Ectodermal cell (in vitro differentiated cells): Measurements from ENCODE around the gene LRRK1.

ENCODE experiments used
- H3K27ac ChIP-seq: 2 replicates; pipeline ENCODE4 v1.7.0; 2013; ENCODE audit warnings: mild to moderate bottlenecking, low read depth, low read length; ENCODE audit not compliant: insufficient read depth, poor library complexity, severe bottlenecking
- H3K27me3 ChIP-seq: 2 replicates; pipeline ENCODE4 v1.7.0; 2013; ENCODE audit warnings: mild to moderate bottlenecking, low read length; ENCODE audit not compliant: insufficient read depth, control insufficient read depth, poor library complexity, severe bottlenecking
- H3K36me3 ChIP-seq: one replicate; pipeline ENCODE4 v1.7.0; 2013; ENCODE audit warnings: low read length; ENCODE audit not compliant: control insufficient read depth, insufficient read depth
- H3K4me1 ChIP-seq: one replicate; pipeline ENCODE4 v1.7.0; 2013; ENCODE audit warnings: low read length; ENCODE audit not compliant: control insufficient read depth, insufficient read depth
- H3K4me3 ChIP-seq: 2 replicates; pipeline ENCODE4 v1.7.0; 2013; ENCODE audit warnings: low read depth, low read length, control low read depth; ENCODE audit not compliant: insufficient read depth
- H3K9me3 ChIP-seq: 2 replicates; pipeline ENCODE4 v1.7.0; 2013; ENCODE audit warnings: mild to moderate bottlenecking, low read length, moderate library complexity; ENCODE audit not compliant: control insufficient read depth
- WGBS, 2 experiments: methylation state at CpG; one replicate each; pipeline ENCODE4 v1.1.7; 2013; ENCODE audit warnings: missing lambda C conversion rate in 2 of 2; 5-methylcytosine and 5-hydroxymethylcytosine counted together

The LRRK1 gene

GRCh38 chr15:100947760-100948429 is 28.7 kb downstream of the LRRK1 start:
- Histone ChIP-seq H3K4me3 (no peak overlapping the region), H3K4me1 (no peaks in the 10 kb centered on the region), H3K27me3 (no peaks in the 10 kb centered on the region), H3K9me3 (no peaks in the 10 kb centered on the region), H3K36me3 (no peaks in the 10 kb centered on the region), H3K27ac (no peak overlapping the region)
- WGBS, 2 experiments: 77 to 83% methylated on average over 9 to 10 of the region's 10 CpGs

DNA sequence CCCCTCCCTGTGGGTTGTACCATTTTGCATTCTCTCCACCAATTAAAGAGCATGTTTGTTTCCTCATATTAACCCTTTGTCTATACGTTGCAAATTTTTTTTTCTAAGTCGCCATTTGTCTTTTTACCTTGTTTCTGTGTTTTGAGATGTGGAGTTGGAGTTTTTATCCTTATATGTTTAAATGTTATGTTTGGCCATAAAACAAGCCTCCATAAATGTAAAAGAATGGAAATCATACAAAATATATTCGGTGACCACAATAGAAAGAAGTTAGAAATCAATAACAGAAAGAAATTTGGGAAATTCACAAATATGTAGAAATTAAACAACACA is 29.2 kb downstream of the LRRK1 start:
- H3K4me1 ChIP-seq: no peaks in the 10 kb centered on the region
- H3K36me3 ChIP-seq: no peaks in the 10 kb centered on the region
- 80% methylated on average over 1 of the region's 3 CpGs; no CpG with 5 or more reads in 1 of the 2 experiments for WGBS, 2 experiments
- no peak overlapping the region for H3K4me3 ChIP-seq
- no peaks in the 10 kb centered on the region for H3K27me3 ChIP-seq
- no peak overlapping the region for H3K27ac ChIP-seq
- no peaks in the 10 kb centered on the region for H3K9me3 ChIP-seq

DNA sequence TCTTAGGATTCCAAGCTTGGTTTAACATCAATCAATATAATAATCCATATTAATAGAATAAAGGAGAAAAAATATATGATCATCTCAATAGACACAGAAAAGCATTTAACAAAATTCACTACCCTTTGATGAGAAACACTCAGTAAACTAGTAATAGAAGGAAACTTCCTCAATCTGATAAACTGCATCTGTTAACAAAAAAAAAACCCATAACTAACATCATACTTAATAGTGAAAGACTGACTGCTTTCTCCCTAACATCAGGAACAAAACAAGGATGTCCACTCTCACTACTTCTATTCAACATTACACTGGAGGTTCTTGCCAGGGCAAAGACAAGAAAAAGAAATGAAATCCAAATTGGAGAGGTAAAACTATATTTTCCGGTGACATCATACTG is 30.5 kb downstream of the LRRK1 start:
- Histone ChIP-seq H3K27ac (no peak overlapping the region), H3K4me1 (no peaks in the 10 kb centered on the region), H3K27me3 (no peaks in the 10 kb centered on the region), H3K4me3 (no peak overlapping the region), H3K9me3 (no peaks in the 10 kb centered on the region), H3K36me3 (no peaks in the 10 kb centered on the region)
- 89% methylated on average over 1 of the region's 1 CpG; no CpG with 5 or more reads in 1 of the 2 experiments for WGBS, 2 experiments

GRCh38 chr15:100951965-100952364 is 32.8 kb downstream of the LRRK1 start:
- no peaks in the 10 kb centered on the region for H3K4me1 ChIP-seq
- H3K9me3 ChIP-seq: no peaks in the 10 kb centered on the region
- no peaks in the 10 kb centered on the region for H3K27me3 ChIP-seq
- no peak overlapping the region for H3K27ac ChIP-seq
- no peak overlapping the region for H3K4me3 ChIP-seq
- H3K36me3 ChIP-seq: no peaks in the 10 kb centered on the region
- WGBS, 2 experiments: 97 to 98% methylated on average over 4 to 5 of the region's 5 CpGs

DNA sequence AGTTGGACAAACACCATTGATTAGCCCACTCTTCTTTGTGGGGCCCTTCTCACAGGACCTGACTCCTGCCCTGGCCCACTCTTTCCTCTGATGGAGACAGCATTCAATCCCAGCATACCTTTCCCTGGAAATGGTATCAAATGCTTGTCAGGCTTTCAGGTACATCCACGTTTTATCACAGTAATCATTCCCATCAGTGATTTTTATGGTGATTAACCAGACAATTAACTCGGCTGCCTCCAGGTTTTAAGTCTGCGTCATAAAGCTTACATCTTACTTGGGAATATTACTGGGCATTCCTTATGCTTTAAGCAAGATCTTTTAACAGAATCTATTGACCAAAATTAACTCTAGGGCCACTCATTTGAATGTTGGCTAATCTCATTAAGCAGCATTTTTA is 33.4 kb downstream of the LRRK1 start:
- Histone ChIP-seq H3K36me3 (no peaks in the 10 kb centered on the region), H3K4me1 (no peaks in the 10 kb centered on the region), H3K27me3 (no peaks in the 10 kb centered on the region), H3K27ac (no peak overlapping the region), H3K9me3 (no peaks in the 10 kb centered on the region), H3K4me3 (no peak overlapping the region)
- 88 to 91% methylated on average over 3 of the region's 3 CpGs for WGBS, 2 experiments

DNA sequence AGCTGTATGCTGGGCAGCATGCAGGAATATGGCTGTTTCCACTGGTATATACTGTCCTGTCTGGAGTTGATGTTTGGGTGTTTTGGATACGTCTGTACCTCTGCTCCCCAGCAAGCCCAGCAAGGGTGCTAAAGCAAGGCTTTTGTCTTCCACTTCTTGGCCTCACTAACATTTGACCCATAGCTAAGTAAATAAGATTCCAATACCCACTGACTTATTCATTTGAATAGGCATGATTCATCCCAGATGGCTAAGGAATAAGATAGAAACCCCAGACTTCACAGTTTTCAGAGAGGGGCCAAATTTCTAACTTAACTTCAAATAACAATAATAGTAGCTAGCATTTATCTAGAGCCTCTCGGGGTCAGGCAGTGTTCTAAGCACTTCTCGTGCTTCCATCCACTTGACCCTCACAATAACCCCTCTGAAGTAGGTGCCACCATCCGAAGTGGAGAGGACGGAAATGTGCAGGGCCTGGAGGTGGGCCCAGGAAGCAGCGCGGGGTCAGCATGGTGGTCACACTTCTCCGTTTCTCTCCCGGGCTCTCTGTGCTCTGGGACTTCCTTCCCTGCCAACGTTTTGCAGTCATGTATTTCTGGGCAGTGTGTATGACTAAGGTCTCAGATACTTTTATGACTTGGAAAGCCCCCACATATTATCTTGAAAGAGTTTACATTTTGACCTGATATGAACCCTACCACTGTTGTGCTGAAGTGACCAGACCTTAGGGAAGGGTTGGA is 39.3 kb downstream of the LRRK1 start:
- Histone ChIP-seq H3K9me3 (no peaks in the 10 kb centered on the region), H3K27me3 (no peaks in the 10 kb centered on the region), H3K27ac (no peak overlapping the region), H3K36me3 (no peaks in the 10 kb centered on the region), H3K4me1 (no peaks in the 10 kb centered on the region), H3K4me3 (no peak overlapping the region)
- WGBS, 2 experiments: 87 to 92% methylated on average over 10 of the region's 10 CpGs

GRCh38 chr15:100959066-100960050 is 40.2 kb downstream of the LRRK1 start:
- Histone ChIP-seq H3K4me3 (no peak overlapping the region), H3K4me1 (no peaks in the 10 kb centered on the region), H3K36me3 (no peaks in the 10 kb centered on the region), H3K9me3 (no peaks in the 10 kb centered on the region), H3K27ac (no peak overlapping the region), H3K27me3 (no peaks in the 10 kb centered on the region)
- WGBS, 2 experiments: 92% methylated on average over 13 to 14 of the region's 14 CpGs

- Histone ChIP-seq H3K4me3 (no peak overlapping the region), H3K36me3 (no peaks in the 10 kb centered on the region), H3K27me3 (peaks cover 8% of the 10 kb centered on the region), H3K4me1 (no peaks in the 10 kb centered on the region), H3K27ac (no peak overlapping the region), H3K9me3 (no peaks in the 10 kb centered on the region)
- WGBS, 2 experiments: 73 to 91% methylated on average over 2 of the region's 4 CpGs
These were observed 47.8 kb downstream of the LRRK1 start for GRCh38 chr15:100966997-100967396.

DNA sequence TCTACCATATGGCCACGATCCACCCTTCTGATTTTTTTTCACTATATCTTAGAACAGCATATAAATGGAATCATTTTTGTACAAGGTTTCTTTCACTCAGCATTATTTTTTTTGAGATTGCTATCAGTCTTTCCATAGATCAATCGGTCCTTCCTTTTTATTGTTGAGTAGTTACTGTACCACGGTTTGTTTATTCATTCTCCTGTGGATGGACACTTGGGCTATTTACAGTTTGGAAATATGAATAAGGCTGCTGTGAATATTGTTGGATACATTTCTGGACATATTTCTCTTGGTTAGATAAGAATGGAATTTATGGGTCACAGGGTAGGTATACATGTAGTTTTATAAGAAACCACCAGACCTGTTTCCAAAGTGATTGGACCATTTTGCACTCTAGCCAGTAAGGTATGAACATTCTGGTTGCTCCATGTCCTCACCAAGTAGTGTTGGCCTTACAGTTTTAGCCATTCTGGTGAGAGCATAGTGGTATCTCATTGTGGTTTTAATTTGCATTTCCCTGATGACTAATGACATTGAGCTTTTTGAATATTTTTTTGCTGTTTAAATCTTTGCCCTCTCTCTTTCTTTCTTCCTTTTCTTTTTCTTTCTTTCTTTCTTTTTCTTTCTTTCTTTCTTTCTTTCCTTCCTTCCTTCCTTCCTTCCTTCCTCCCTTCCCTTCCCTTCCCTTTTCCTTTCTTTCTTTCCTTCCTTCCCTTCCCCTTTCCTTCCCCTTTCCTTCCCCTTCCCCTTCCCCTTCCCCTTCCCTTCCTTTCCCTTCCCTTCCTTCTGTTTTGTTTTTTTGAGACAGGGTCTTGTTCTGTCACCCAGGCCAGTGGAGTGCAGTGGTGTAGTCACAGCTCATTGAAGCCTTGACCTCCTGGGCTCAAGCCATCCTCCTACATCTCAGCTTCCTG is 49.2 kb downstream of the LRRK1 start:
- Histone ChIP-seq H3K4me3 (no peak overlapping the region), H3K27ac (no peak overlapping the region), H3K9me3 (no peaks in the 10 kb centered on the region), H3K36me3 (no peaks in the 10 kb centered on the region), H3K4me1 (no peaks in the 10 kb centered on the region), H3K27me3 (peaks cover 21% of the 10 kb centered on the region)
- 89 to 100% methylated on average over 3 of the region's 3 CpGs for WGBS, 2 experiments
